B cell (primary cell): Measurements from ENCODE around the gene JAM2. TPM values are rescaled to one million over a fixed set of nuclear protein-coding genes. Genes with fewer than 3 reads are reported as not detected.

Source experiments
- ATAC-seq: fragments of 200-7000 bp; cut with Tn5 transposase; one replicate; pipeline ENCODE4 v1.10.0; 2021; ENCODE audit warnings: low read depth, mild to moderate bottlenecking, moderate number of reproducible peaks, moderate library complexity
- CTCF ChIA-PET: fragments of 350-600 bp; sonication (Branson Sonifier 250); formaldehyde crosslinking; loops from one replicate; lab custom pipeline; 2021; ENCODE audit warnings: antibody characterized with exemption, inconsistent platforms; lab: Charles Lee
- POLR2A ChIA-PET: fragments of 350-600 bp; sonication (Branson Sonifier 250); formaldehyde crosslinking; loops from one replicate; lab custom pipeline; 2021; ENCODE audit warnings: antibody characterized with exemption; lab: Charles Lee
- DNase-seq: peaks from one replicate; pipeline ENCODE4 v3.0.0; 2013
- H2AFZ ChIP-seq: 2 replicates; pipeline ENCODE4 v1.6.1; 2012; ENCODE audit warnings: mild to moderate bottlenecking, low read depth, low read length; ENCODE audit not compliant: insufficient read depth, poor library complexity, severe bottlenecking
- H3K27ac ChIP-seq, 2 donors: 1 replicate in 1 of 2; 2 replicates in 1 of 2; pipeline ENCODE4 v1.5.1; 2012 to 2013; ENCODE audit warnings: low read length in 2 of 2, mild to moderate bottlenecking in 2 of 2, moderate library complexity in 1 of 2
- H3K27me3 ChIP-seq, 4 experiments: fragments of 200-600 bp in 1 of 4; sonication (generic) in 1 of 4; replicated peaks in 1 of 4; 1 replicate in 2 of 4; 2 replicates in 2 of 4; pipeline versions ENCODE4 v1.6.1 to v1.7.0; 2013 to 2016; ENCODE audit warnings: low read length in 3 of 4, mild to moderate bottlenecking in 2 of 4, mixed read lengths in 1 of 4, moderate library complexity in 1 of 4; ENCODE audit not compliant: insufficient read depth in 4 of 4, control insufficient read depth in 3 of 4; ENCODE audit errors: control extremely low read depth in 1 of 4
- H3K36me3 ChIP-seq, 2 experiments: replicated peaks in 1 of 2; 1 replicate in 1 of 2; 2 replicates in 1 of 2; pipeline versions ENCODE4 v1.6.1 to v1.7.1; 2013; ENCODE audit warnings: low read length in 1 of 2; ENCODE audit not compliant: insufficient read depth in 2 of 2, control insufficient read depth in 1 of 2; ENCODE audit errors: control extremely low read depth in 1 of 2, extremely low read depth in 1 of 2
- H3K4me1 ChIP-seq, 2 donors: fragments of 200-600 bp in 1 of 2; sonication (generic) in 1 of 2; 1 replicate in 1 of 2; 2 replicates in 1 of 2; pipeline versions ENCODE4 v1.5.1 to v1.6.1; 2013 to 2017; ENCODE audit warnings: low read length in 2 of 2; ENCODE audit not compliant: control insufficient read depth in 2 of 2, insufficient read depth in 2 of 2
- H3K4me2 ChIP-seq: replicated peaks from 2 replicates; pipeline ENCODE3; 2012; ENCODE audit warnings: mild to moderate bottlenecking, low read depth, low read length; ENCODE audit not compliant: poor library complexity, severe bottlenecking
- H3K4me3 ChIP-seq, 5 experiments: fragments of 200-600 bp in 1 of 5; sonication (generic) in 1 of 5; 1 replicate in 3 of 5; 2 replicates in 2 of 5; pipeline versions ENCODE4 v1.5.1 to v1.7.0; 2011 to 2016; ENCODE audit warnings: low read length in 4 of 5, mild to moderate bottlenecking in 4 of 5, low read depth in 2 of 5, control low read depth in 1 of 5, moderate library complexity in 1 of 5; ENCODE audit not compliant: insufficient read depth in 1 of 5; ENCODE audit errors: control extremely low read depth in 1 of 5, extremely low read depth in 1 of 5
- H3K79me2 ChIP-seq: fragments of 200-600 bp; sonication (generic); one replicate; pipeline ENCODE4 v1.6.0; 2016; ENCODE audit warnings: low read length; ENCODE audit not compliant: control insufficient read depth, insufficient read depth
- H3K9ac ChIP-seq: fragments of 200-600 bp; sonication (generic); 2 replicates; pipeline ENCODE4 v1.6.1; 2017; ENCODE audit warnings: mild to moderate bottlenecking, low read length, moderate library complexity
- H3K9me3 ChIP-seq, 3 donors: one replicate each; pipeline versions ENCODE4 v1.6.1 to v1.7.1; 2013; ENCODE audit warnings: low read length in 2 of 3; ENCODE audit not compliant: control insufficient read depth in 2 of 3, insufficient read depth in 1 of 3; ENCODE audit errors: control extremely low read depth in 1 of 3
- H4K20me1 ChIP-seq: 2 replicates; pipeline ENCODE4 v1.6.0; 2012; ENCODE audit warnings: mild to moderate bottlenecking, low read length; ENCODE audit not compliant: insufficient read depth, control insufficient read depth, poor library complexity, severe bottlenecking
- H3K27ac Mint-ChIP-seq: one replicate; pipeline ENCODE4 v1.8.0; 2021; ENCODE audit warnings: mixed read lengths
- H3K27me3 Mint-ChIP-seq: one replicate; pipeline ENCODE4 v1.8.0; 2021; ENCODE audit warnings: mixed read lengths
- H3K4me1 Mint-ChIP-seq: one replicate; pipeline ENCODE4 v1.8.0; 2021; ENCODE audit warnings: mixed read lengths
- H3K4me3 Mint-ChIP-seq: one replicate; pipeline ENCODE4 v1.8.0; 2021; ENCODE audit warnings: mixed read lengths
- H3K9me3 Mint-ChIP-seq: one replicate; pipeline ENCODE4 v1.8.0; 2022; ENCODE audit warnings: mixed read lengths; ENCODE audit not compliant: insufficient read depth
- EZH2 ChIP-seq: IDR thresholded peaks from 2 replicates; pipeline ENCODE4 v1.6.1; 2012; ENCODE audit warnings: borderline replicate concordance, low read depth, mild to moderate bottlenecking, moderate library complexity, low read length; ENCODE audit not compliant: insufficient read depth, poor library complexity, severe bottlenecking
- WGBS: methylation state at CpG from one replicate; pipeline ENCODE4 v1.1.5; 2013; ENCODE audit warnings: missing lambda C conversion rate; ENCODE audit not compliant: insufficient coverage; 5-methylcytosine and 5-hydroxymethylcytosine counted together
- intact Hi-C: fragments of 100-400 bp; cut with micrococcal nuclease; formaldehyde crosslinking; loops from one replicate; pipeline ENCODE4 v1.10.0; 2022
- polyA plus RNA-seq: library from polyadenylated mRNA; depleted of rRNA; stranded (reverse); fragments of >200 nt; gene quantifications from 2 replicates; pipeline ENCODE4 v1.2.3, GENCODE V29; 2012
- total RNA-seq, 2 donors: library from RNA; stranded (reverse); fragments of 120-200 nt in 1 of 2; gene quantifications; 1 replicate in 1 of 2; 2 replicates in 1 of 2; pipeline versions ENCODE4 v1.2.3 to v1.2.4, GENCODE V29; 2013 to 2022
- TF ChIP-seq, protein P1 (sequence below): fragments of 200-600 bp; IDR thresholded peaks from one replicate; pipeline ENCODE4 v1.8.0; 2022; ENCODE audit warnings: antibody characterized with exemption, mild to moderate bottlenecking

JAM2 gene
- total and polyA plus RNA-seq, 2 donors (not counting 1 experiment from before 2014, with no cell fraction given): 0.94 to 1.5 TPM

- H3K9me3 ChIP-seq: no peaks in the 10 kb centered on the region
- no peak overlapping the region for H3K27ac Mint-ChIP-seq
- ATAC-seq: no peak
- no peak for TF ChIP-seq EZH2
- TF ChIP-seq, protein P1, sequence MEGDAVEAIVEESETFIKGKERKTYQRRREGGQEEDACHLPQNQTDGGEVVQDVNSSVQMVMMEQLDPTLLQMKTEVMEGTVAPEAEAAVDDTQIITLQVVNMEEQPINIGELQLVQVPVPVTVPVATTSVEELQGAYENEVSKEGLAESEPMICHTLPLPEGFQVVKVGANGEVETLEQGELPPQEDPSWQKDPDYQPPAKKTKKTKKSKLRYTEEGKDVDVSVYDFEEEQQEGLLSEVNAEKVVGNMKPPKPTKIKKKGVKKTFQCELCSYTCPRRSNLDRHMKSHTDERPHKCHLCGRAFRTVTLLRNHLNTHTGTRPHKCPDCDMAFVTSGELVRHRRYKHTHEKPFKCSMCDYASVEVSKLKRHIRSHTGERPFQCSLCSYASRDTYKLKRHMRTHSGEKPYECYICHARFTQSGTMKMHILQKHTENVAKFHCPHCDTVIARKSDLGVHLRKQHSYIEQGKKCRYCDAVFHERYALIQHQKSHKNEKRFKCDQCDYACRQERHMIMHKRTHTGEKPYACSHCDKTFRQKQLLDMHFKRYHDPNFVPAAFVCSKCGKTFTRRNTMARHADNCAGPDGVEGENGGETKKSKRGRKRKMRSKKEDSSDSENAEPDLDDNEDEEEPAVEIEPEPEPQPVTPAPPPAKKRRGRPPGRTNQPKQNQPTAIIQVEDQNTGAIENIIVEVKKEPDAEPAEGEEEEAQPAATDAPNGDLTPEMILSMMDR: no peak
- no peaks in the 10 kb centered on the region for H3K36me3 ChIP-seq
- ChIA-PET CTCF (interaction anchor here (1.0 kb wide), 1 partner anchor 19 kb away, joined by 3 read pairs; no protein-coding TSS in a partner anchor), POLR2A (no interaction called here)
- H3K9me3 Mint-ChIP-seq: no peaks in the 10 kb centered on the region
- H3K4me3 Mint-ChIP-seq: no peak overlapping the region
- no peak overlapping the region for H3K9ac ChIP-seq
- intact Hi-C loops: no loop called here
- H3K4me3 ChIP-seq: no peak overlapping the region
- H3K4me1 ChIP-seq: no peaks in the 10 kb centered on the region
- no peak overlapping the region for H2AFZ ChIP-seq
- H3K27me3 Mint-ChIP-seq: no peaks in the 10 kb centered on the region
- H3K27ac ChIP-seq: no peak overlapping the region
- H4K20me1 ChIP-seq: no peaks in the 10 kb centered on the region
- H3K4me1 Mint-ChIP-seq: no peaks in the 10 kb centered on the region
- no peak for DNase-seq
- 92% methylated on average over 2 of the region's 2 CpGs for whole genome bisulfite sequencing
- H3K4me2 ChIP-seq: no peak overlapping the region
- no peaks in the 10 kb centered on the region for H3K79me2 ChIP-seq
- H3K27me3 ChIP-seq: no peaks in the 10 kb centered on the region
Observed at GRCh38 chr21:25626757-25627156, 12.3 kb upstream of the JAM2 start.

- H3K27ac ChIP-seq: no peak overlapping the region
- no CpG with 5 or more reads among the region's 2 CpGs for WGBS
- H3K4me2 ChIP-seq: no peak overlapping the region
- Mint-ChIP-seq H3K27ac (no peak overlapping the region), H3K9me3 (no peaks in the 10 kb centered on the region), H3K27me3 (peaks cover 9% of the 10 kb centered on the region), H3K4me3 (no peak overlapping the region), H3K4me1 (no peaks in the 10 kb centered on the region)
- TF ChIP-seq EZH2: no peak
- TF ChIP-seq, protein P1: no peak
- CTCF ChIA-PET: no interaction called here
- H3K9ac ChIP-seq: no peak overlapping the region
- no peaks in the 10 kb centered on the region for H3K27me3 ChIP-seq
- H3K4me3 ChIP-seq: no peak overlapping the region
- no peaks in the 10 kb centered on the region for H3K36me3 ChIP-seq
- ATAC-seq (no peak), DNase-seq (no peak)
- no peak overlapping the region for H2AFZ ChIP-seq
- H4K20me1 ChIP-seq: no peaks in the 10 kb centered on the region
- POLR2A ChIA-PET: no interaction called here
- no peaks in the 10 kb centered on the region for H3K79me2 ChIP-seq
- intact Hi-C loops: no loop called here
- H3K9me3 ChIP-seq: no peaks in the 10 kb centered on the region
- H3K4me1 ChIP-seq: no peaks in the 10 kb centered on the region
Observed at GRCh38 chr21:25632296-25632695, 6.8 kb upstream of the JAM2 start.
